Measurements from ENCODE around the gene NOD2.

- no peak for TF ChIP-seq CTCF (conservative IDR thresholded peaks at IDR 0.05)
- TF ChIP-seq EZH2 (IDR thresholded peaks at IDR 0.05; ENCODE audit: low read depth) = no peak
These were observed 16.7 kb upstream of the NOD2 start for GRCh38 chr16:50676684-50677225.
